ENCODE measurements around the gene LRRC26. TPM values are rescaled to one million over a fixed set of nuclear protein-coding genes. Genes with fewer than 3 reads are reported as not detected.

LRRC26 gene
- total and polyA plus RNA-seq, 2 of the 13 experiments (the other 11 are each of a cell fraction or from before 2014, with no cell fraction given) = not detected

GRCh38 chr9:137218754-137219271 lies 49.0 kb upstream of the LRRC26 start (continued):
- TF ChIP-seq ZBTB10 (CRISPR knock-in tag; IDR thresholded peaks at IDR 0.05; ENCODE audit: borderline replicate concordance) (peak; percentile 56; the same call in 1 of the 2 replicates), MTA1 (CRISPR knock-in tag; IDR thresholded peaks at IDR 0.05; ENCODE audit: borderline replicate concordance) (peak; percentile 83; the same call in 1 of the 2 replicates), HNF4A (CRISPR knock-in tag; IDR thresholded peaks at IDR 0.05) (peak; percentile 38; the same call in 1 of the 2 replicates), THAP11 (CRISPR knock-in tag; IDR thresholded peaks at IDR 0.05) (peak; percentile 39; the same call in 1 of the 2 replicates), ZNF749 (CRISPR knock-in tag; IDR thresholded peaks at IDR 0.05; ENCODE audit: borderline replicate concordance) (peak; percentile 51; the same call in 1 of the 2 replicates), ZSCAN22 (CRISPR knock-in tag; IDR thresholded peaks at IDR 0.05) (no peak), ZNF780A (CRISPR knock-in tag; IDR thresholded peaks at IDR 0.05) (0 out of 2 replicates have a peak, but pooled peaks have one; percentile 26), BCL6 (CRISPR knock-in tag; IDR thresholded peaks at IDR 0.05) (peak; percentile 66), HOXA3 (CRISPR knock-in tag; IDR thresholded peaks at IDR 0.05) (peak; percentile 45; the same call in 1 of the 2 replicates), SALL2 (CRISPR knock-in tag; IDR thresholded peaks at IDR 0.05) (peak; percentile 34; the same call in 1 of the 2 replicates), TCF7L2 (IDR thresholded peaks at IDR 0.05; ENCODE audit: low read depth, low read length) (no peak), ZNF160 (CRISPR knock-in tag; IDR thresholded peaks at IDR 0.05) (0 out of 2 replicates have a peak, but pooled peaks have one; percentile 17), KDM6A (CRISPR knock-in tag; IDR thresholded peaks at IDR 0.05; ENCODE audit: low read depth) (no peak), ATF3 (CRISPR knock-in tag; IDR thresholded peaks at IDR 0.05) (peak; percentile 47; the same call in 1 of the 2 replicates), ZNF746 (CRISPR knock-in tag; IDR thresholded peaks at IDR 0.05) (peak; percentile 89; the same call in 1 of the 2 replicates), LCORL (IDR thresholded peaks at IDR 0.05) (no peak), LCORL (CRISPR knock-in tag; IDR thresholded peaks at IDR 0.05) (peak; percentile 57; the same call in 1 of the 2 replicates), UBTF (CRISPR knock-in tag; IDR thresholded peaks at IDR 0.05) (peak; percentile 65; the same call in 1 of the 2 replicates), ZNF280B (CRISPR knock-in tag; IDR thresholded peaks at IDR 0.05; ENCODE audit: borderline replicate concordance) (peak; percentile 87; the same call in 1 of the 2 replicates)

All from HepG2 (cell line).